COR-L47 (cell line): ENCODE measurements around the gene SGF29.
"Not testable (repeated sequence)": the region's sequence is repeated elsewhere in the genome, so short reads cannot be mapped to it uniquely, and the experiment has no call there.

ENCODE experiments used
- DNase-seq: peaks from one replicate; lab custom pipeline; 2025; lab: John Stamatoyannopoulos, UW

SGF29 gene

DNA sequence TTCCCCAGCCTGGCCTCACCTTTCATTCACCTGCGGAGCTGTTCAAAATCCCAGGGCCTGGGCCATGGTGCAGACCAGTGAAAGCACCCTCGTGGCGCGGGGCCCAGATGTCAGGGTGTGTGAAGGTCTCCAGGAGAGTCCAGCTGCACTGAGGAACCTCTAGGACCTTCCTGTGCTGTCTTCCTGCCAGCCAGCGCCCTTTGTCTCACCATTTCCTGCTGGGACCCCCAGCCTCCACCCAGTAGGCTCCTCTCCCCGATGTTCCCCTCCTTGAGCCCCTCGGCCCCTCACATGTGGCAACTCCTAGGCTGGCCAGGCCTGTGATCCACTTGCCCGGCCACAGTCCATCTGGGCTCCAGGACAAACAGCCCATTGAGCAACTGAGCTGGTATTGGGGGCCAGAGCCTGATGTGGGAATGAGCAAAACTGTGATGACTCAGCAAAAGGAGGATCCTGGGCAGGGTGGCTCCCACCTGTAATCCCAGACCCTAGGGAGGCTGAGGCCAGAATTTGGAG is 42.5 kb downstream of the SGF29 start:
- DNase-seq = no peak

- no peak for DNase-seq
Observed at GRCh38 chr16:28596840-28597691, 43.3 kb downstream of the SGF29 start, which contains the start of gene SULT1A2. TSS of gene SULT1A2 (minus strand) at chr16:28597050. CDS start at chr16:28595930, 1,120 bp downstream.

DNA sequence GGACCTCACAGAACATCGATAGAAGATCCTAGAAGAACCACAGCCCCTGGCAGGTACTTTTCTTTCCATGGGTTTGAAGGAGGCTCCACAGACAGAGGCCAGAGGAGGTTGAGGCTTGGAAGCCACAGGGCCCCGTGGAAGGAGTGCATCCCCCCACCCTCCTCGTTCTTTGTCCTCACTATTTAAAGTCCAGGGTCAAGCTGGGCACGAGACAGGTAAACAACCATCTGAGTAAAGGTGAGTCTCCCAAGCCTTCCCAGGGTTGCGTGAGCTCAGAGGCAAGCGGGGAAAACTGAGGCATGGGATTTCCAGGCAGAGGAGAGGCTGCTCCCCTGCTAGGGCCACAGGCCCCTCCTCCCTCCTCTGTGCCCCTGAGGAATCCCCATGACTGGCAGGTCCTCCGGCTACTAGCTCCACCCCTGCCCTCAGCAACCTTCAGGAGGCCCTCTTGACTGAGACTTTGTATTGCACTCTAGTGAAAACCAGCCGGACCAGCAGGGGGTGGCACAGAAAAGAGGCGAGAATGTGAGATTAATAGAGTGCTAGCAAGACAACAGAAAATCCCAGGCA is 44.1 kb downstream of the SGF29 start:
- DNase-seq = no peak

DNA sequence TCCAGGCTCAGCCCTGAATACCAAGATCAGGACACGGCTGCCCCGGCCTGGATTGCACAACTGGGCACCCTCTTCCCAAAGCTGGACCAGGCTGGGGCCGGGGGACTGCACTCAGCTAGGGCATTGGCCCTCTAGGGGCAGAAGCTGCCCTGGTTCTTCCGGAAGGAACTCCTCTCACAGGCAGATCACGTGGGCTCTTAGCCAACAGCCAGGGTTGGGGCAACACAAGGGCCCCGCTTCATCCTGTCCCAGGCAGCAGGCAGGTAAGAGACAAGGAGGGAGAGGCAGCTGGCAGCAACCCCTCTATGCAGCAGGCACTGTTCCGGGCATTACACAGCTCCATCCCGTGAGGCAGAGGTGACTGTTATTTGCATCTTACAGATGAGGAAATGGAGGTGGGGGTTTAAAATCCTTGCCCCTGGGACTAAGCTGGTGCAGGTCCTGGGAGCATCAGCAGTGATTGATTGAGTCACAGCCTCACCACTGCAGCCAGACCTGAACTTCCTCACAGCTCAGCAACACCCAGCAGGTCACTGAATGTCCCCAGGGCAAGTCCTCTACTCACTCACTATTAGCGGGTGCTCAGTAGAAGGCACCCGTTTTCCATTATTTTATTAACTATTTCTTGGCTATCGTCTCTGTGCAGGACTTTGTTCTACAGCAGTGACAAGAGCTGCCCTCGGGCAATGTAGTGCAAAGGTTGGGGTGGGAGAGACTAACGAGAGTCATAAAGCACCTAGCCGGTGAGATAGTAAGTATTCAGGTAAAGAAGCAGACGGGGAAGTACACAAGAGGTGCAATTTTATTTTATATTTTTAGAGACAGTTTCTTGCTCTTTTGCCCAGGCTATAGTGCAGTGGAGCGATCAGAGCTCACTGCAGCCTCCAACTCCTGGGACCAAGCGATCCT is 45.9 kb downstream of the SGF29 start:
- not testable (repeated sequence) for DNase-seq

DNA sequence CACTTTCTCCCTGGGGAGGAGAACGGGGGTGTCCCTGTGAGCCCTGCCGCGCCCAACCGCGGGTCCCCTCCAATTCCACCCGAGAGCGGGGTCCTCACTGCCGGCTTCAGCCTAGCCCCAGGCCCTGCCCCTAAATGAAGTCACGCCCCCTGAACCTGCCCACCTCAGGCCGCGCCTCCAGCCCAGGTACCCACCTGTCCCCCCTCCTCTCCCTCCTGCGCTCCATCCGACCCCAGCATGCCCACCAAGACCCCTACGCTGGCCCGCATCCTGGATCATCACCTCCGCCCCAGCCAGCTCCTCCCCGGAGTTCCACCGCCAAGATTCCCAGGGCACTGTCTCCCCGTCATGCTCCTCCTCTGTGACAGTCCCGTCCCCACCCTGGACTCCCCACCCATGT is 47.2 kb downstream of the SGF29 start:
- DNase-seq = not testable (repeated sequence)

DNA sequence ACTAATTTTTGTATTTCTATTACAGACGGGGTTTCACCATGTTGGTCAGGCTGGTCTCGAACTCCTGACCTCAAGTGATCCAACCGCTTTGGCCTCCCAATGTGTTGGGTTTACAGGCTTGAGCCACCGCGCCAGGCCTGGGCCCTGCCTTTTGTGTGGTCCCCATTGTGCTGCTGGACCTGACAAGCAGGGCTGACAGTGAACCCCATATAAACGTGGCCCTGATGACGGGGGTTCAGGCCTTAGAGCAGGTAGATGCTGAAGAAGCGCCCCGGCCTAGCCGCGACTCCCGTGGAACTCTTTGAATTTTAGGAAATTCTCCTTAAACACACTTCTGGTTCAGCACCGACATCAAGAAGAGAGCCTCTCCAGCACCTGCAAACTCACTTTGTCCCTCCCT is 47.9 kb downstream of the SGF29 start:
- not testable (repeated sequence) for DNase-seq

GRCh38 chr16:28602062-28602461 is 48.3 kb downstream of the SGF29 start:
- DNase-seq = not testable (repeated sequence)

- no peak for DNase-seq
Observed at GRCh38 chr16:28602529-28602928, 48.8 kb downstream of the SGF29 start.

DNA sequence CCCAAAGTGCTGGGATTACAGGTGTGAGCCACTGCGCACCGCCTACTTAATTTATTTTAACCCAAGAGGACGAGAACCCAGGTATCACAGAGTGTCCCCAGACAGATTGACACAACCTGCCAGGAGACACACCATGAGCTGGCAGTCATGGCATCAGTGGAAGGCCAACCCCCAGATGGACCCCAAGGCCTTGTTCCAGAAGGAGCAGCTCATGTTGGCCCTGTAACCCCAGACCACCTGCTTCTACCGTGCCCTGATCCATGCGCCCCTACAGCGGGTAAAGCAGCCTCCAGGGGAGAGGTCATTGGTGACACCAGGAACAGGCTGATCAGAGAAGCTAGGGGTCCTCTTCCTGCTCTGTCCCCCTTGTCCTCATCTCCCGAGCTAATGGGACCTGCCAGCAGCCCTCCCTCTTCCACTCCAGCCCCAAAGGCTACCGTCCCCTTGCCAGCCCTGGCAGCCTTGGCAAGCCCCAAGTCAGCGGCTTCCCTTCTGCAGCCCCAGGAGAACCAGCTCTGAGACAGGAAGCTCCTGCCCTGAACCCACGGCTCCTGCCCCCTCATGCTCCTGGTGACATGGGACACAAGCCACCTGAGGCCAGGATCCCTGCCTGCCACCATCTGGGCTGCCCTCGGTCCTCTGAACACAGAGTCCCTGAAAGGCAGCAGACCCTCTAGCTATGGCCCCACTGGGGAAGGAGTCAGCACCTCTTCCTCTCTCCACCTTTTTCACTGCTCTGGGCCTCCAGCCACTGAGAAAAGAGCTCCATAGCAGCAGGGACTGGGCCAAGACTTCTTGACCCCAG is 49.9 kb downstream of the SGF29 start:
- no peak for DNase-seq

DNA sequence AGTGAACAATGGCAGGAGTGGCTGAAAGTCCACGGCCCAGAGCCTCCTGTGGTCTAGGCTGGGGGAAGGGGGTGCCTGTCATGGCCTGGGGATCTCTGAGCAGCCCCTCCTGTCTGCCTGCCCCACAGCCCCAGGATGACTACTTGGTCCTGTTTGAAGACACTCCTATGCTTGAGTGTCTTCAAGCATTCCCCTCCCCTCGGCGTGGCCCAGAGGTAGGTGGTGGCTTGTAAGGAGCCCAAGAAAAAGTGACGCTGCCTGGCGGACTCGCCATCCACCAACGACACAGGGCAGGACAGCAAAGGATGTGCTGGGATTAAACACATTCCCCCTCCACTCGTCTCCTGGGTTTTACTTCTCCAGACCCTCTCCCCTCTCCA is 50.5 kb downstream of the SGF29 start:
- DNase-seq = no peak

DNA sequence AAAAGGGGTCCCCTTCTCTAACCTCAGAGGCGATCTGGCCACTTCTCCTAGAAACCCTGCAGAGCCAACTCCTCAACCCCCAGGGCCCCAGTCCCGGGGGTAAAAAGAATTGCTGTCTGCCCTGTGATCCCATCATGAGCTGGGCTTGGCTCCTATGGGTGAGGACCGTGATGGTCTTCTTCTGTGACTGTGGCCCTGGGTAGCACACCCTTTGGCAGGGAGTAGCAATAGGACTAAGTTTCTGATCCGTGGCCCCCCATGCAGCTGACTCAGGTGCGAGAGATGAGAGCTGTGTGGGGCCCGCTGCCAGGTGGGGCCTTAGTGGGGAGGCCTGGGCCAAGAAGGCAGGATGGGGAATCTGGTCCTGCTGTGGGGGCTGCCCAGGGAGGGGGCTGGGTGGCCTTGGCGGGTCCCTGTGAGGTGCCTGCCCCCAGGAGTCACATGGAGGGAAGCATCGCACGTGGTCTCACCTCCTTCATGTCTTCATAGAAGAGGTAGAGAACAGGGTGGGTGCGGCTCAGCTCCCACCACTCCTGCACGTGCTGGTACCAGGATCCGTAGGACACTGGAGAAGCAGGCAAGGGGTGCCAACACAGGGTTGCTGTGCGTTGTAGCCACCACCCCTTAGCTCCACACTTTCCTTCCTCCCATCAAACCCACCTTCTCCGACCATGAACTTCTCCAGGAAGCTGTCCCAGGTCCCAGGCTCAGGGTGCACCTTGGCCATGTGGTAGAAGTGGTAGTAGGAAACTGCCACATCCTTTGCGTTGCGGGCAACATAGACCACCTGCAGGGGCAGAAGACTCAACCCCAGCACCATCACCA is 52.8 kb downstream of the SGF29 start:
- DNase-seq = no peak

- no peak for DNase-seq
Observed at GRCh38 chr16:28607116-28607623, 53.5 kb downstream of the SGF29 start.

DNA sequence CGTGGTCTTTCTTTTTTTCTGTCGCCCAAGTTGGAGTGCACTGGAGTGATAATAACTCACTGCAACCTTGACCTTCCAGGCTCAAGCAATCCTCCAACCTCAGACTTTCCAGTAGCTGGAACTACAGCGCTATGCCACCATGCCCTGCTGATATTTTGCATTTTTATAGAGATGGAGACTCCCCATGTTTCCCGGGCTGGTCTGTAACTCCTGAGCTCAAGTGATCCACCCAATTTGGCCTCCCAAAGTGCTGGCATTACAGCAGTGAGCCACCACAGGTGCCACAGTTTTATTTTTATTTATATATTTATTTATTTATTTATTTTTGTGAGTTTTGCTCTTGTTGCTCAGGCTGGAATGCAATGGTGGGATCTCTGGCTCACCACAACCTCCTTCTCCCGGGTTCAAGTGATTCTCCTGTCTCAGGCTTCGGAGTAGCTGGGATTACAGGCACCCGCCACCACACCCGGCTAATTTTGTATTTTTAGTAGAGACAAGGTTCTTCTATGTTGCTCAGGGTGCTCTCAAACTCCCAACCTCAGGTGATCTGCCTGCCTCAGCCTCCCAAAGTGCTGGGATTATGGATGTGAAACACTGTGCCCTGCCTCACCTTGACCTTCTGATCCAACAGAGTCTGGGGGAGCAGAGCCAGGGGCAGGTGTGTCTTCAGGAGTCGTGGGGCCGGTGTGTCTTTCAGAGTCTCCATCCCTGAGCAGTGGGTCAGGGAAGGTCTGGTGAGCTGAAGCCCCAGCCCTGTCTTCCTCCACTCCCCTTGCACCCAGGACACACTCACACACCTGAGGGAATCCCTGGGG is 54.2 kb downstream of the SGF29 start:
- DNase-seq = not testable (repeated sequence)

DNA sequence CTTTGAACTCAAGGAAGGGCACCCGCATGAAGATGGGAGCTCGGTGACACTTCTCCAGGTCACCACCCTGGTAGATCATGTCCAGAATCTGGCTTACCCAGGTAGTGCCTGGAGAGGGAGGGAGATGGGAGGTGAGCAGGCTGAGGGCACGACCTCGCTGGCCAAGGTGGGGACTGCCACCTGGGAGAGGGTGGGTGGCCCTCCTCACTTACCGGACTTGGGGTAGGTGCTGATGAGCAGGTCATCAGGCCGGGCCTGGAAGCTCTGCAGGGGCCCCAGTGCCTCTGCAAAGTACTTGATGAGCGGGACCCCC is 54.7 kb downstream of the SGF29 start:
- not testable (repeated sequence) for DNase-seq

DNA sequence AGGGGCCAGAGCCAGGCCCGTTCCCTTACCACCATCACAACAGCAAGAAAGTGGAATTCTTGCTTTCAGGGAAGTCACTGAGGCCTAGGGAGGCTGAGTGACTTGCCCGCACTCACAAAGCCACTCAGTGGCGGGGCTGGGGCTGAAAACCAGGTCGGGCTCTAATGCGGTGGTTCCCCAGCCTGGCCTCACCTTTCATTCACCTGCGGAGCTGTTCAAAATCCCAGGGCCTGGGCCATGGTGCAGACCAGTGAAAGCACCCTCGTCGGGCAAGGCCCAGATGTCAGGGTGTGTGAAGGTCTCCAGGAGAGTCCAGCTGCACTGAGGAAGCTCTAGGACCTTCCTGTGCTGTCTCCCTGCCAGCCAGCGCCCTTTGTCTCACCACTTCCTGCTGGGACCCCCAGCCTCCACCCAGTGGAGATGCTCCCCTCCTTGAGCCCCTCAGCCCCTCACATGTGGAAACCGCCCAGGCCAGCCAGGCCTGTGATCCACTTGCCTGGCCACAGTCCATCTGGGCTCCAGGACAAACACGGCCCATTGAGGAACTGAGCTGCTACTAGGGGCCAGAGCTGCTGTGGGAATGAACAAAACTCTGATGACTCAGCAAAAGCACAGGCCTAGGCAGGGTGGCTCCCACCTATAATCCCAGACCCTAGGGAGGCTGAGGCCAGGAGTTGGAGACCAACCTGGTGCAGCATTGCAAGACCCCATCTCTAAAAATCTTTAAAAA is 55.3 kb downstream of the SGF29 start:
- DNase-seq = not testable (repeated sequence)

- DNase-seq = no peak
Observed at GRCh38 chr16:28609631-28610594, 56.2 kb downstream of the SGF29 start, which contains the start of gene SULT1A1. TSS of gene SULT1A1 (minus strand) at chr16:28610044. CDS start at chr16:28608855, 1,189 bp downstream.

GRCh38 chr16:28610595-28611191 is 57.0 kb downstream of the SGF29 start:
- no peak for DNase-seq
